Neutrophil (primary cell): ENCODE measurements around the gene UNC50.

ENCODE experiments used
- H3K27ac ChIP-seq: fragments of 200-600 bp; sonication (generic); 2 replicates; pipeline ENCODE4 v1.5.1; 2016; ENCODE audit warnings: mild to moderate bottlenecking, moderate library complexity
- H3K27me3 ChIP-seq: fragments of 200-600 bp; sonication (generic); 2 replicates; pipeline ENCODE4 v1.6.0; 2016; ENCODE audit warnings: mild to moderate bottlenecking
- H3K36me3 ChIP-seq: fragments of 200-600 bp; sonication (generic); 2 replicates; pipeline ENCODE4 v1.5.1; 2017
- H3K4me1 ChIP-seq, 2 experiments: fragments of 200-600 bp in 1 of 2; sonication (generic) in 1 of 2; 1 replicate in 1 of 2; 2 replicates in 1 of 2; pipeline versions ENCODE4 v1.5.1 to v1.6.1; 2013 to 2016; ENCODE audit warnings: low read depth in 1 of 2, low read length in 1 of 2, mild to moderate bottlenecking in 1 of 2, moderate library complexity in 1 of 2; ENCODE audit not compliant: control insufficient read depth in 1 of 2, insufficient read depth in 1 of 2
- H3K4me3 ChIP-seq, 2 experiments: fragments of 200-600 bp in 1 of 2; sonication (generic) in 1 of 2; 1 replicate in 1 of 2; 2 replicates in 1 of 2; pipeline ENCODE4 v1.5.1; 2013 to 2016; ENCODE audit warnings: low read depth in 1 of 2, low read length in 1 of 2, mild to moderate bottlenecking in 1 of 2, moderate library complexity in 1 of 2
- H3K9me3 ChIP-seq: fragments of 200-600 bp; sonication (generic); 2 replicates; pipeline ENCODE4 v1.5.1; 2016
- TF ChIP-seq, protein P1 (sequence below): fragments of 200-600 bp; sonication (generic); IDR thresholded peaks from 2 replicates; pipeline ENCODE4 v1.5.1; 2016; ENCODE audit warnings: antibody characterized with exemption

UNC50 gene

DNA sequence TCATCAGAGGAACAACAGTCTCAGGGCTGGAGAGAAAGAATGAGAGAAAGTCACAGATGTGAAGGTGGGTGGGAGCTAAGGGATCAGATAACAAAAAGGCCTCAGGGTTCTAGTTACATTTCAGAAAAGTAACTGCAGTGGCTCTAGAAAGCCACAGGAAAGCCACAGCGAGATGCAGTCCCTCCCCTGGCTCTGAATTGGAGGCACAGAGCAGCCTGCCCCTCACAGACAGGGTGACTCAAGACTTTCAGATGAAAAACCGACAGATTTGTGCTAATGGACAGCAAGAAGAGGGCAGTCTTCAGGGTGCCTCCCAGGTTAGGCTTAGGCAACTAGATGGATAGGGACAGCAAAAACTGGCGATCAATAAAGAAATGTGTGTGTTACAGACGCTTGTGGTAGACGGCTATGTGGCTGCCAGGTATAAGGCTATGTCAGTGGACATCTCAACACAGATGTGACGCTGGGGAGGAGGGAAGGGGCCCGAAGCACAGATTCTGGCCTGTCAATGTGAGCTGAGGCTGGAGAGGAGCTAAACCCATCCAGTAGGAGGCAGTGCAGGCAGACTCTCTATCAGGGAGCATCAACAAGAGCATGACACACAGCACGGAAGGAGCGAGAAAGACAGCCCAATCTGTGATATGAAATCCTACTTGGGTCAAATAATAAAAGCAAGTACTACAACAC lies 26.2 kb downstream of the UNC50 start:
- no peaks in the 10 kb centered on the region for H3K9me3 ChIP-seq
- peaks cover 94% of the 10 kb centered on the region for H3K36me3 ChIP-seq
- no peaks in the 10 kb centered on the region for H3K4me1 ChIP-seq
- TF ChIP-seq, protein P1, sequence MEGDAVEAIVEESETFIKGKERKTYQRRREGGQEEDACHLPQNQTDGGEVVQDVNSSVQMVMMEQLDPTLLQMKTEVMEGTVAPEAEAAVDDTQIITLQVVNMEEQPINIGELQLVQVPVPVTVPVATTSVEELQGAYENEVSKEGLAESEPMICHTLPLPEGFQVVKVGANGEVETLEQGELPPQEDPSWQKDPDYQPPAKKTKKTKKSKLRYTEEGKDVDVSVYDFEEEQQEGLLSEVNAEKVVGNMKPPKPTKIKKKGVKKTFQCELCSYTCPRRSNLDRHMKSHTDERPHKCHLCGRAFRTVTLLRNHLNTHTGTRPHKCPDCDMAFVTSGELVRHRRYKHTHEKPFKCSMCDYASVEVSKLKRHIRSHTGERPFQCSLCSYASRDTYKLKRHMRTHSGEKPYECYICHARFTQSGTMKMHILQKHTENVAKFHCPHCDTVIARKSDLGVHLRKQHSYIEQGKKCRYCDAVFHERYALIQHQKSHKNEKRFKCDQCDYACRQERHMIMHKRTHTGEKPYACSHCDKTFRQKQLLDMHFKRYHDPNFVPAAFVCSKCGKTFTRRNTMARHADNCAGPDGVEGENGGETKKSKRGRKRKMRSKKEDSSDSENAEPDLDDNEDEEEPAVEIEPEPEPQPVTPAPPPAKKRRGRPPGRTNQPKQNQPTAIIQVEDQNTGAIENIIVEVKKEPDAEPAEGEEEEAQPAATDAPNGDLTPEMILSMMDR: no peak
- no peak overlapping the region for H3K27ac ChIP-seq
- no peaks in the 10 kb centered on the region for H3K27me3 ChIP-seq
- no peak overlapping the region for H3K4me3 ChIP-seq

DNA sequence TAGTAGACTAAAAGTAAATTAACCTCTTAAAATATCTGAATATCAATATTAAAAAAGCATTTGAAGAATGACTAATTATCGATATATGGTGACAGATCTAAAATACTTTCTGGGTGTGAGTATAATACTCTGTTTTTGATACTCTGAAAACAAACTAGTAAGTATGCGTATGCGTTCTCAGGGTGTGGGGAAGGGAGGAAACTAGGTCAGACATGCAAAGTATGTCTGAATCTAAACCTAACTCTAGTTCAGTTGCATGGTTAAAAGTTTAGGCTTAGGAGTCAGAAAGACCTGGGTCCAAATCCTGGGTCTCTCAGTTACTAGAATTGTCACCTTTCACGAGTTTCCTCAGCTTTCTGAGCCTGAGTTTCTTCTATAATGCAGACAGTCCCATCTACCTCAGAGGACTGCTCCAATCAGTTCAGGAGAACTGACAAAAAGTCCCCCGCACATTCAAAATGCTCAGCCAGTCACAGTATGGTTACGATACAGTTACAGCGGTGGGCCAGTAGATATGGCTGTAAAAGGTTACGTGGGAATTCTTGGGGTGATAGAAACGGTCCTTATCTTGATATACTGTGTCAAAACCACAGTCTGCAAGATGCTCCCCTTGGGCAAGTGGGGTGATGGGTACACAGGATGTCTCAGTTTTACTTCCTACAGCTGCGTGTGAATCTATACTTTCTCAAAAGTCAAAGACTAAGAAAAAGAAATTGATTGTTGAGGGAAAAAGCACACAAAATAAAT lies 29.2 kb downstream of the UNC50 start:
- no peaks in the 10 kb centered on the region for H3K9me3 ChIP-seq
- H3K4me1 ChIP-seq: no peaks in the 10 kb centered on the region
- no peaks in the 10 kb centered on the region for H3K27me3 ChIP-seq
- H3K4me3 ChIP-seq: no peak overlapping the region
- H3K27ac ChIP-seq: no peak overlapping the region
- TF ChIP-seq, protein P1: no peak
- H3K36me3 ChIP-seq: peaks cover 88% of the 10 kb centered on the region

DNA sequence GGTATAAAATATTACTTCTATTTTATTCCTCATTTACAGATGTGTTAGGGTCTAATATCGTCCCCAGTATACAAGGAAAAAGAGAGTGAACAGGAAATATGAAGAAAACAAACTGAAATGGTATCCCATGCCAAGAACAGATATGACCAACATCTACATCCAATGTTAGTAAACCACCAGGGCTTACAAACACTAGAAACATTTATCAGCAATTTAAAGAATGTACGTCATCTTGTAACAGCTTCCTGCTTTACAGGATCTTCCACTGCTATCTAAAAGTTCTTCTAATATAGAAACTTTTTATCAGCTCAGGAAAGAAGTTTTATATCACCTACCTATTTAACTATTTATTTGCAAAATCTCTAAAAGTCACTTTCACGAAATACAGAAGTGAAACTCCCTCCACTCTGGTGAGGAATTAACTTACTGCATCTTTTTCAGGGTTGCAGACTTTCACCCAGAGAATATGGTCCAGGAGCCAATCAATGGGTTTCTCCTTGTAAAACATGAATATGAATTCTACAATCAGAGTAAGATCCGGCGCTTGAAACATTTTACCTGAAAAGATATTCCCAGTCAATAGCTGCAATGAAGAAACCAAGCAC lies 35.2 kb downstream of the UNC50 start:
- H3K9me3 ChIP-seq: no peaks in the 10 kb centered on the region
- H3K4me3 ChIP-seq: no peak overlapping the region
- TF ChIP-seq, protein P1: no peak
- no peaks in the 10 kb centered on the region for H3K4me1 ChIP-seq
- H3K27me3 ChIP-seq: no peaks in the 10 kb centered on the region
- H3K27ac ChIP-seq: no peak overlapping the region
- H3K36me3 ChIP-seq: peaks cover 63% of the 10 kb centered on the region

DNA sequence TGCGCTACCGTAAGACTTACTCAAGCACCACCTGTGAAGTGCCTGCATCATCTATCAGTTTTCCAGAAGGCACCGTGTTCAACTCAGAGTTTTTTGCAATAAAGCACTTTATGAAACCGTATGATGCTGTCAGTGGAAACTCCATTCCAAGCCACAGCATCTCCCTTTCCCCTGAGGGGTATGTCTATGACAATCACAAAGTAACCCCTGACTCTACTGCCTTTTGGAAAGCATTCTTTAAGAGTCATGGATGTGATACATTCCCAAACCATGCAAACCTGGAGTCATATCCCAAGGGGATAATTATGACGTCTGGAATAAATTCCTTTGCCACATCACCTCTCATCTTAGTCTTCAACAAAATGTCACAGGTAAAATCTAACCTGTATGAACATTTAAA lies 39.2 kb downstream of the UNC50 start:
- no peaks in the 10 kb centered on the region for H3K9me3 ChIP-seq
- TF ChIP-seq, protein P1: no peak
- no peak overlapping the region for H3K27ac ChIP-seq
- H3K4me3 ChIP-seq: no peak overlapping the region
- no peaks in the 10 kb centered on the region for H3K27me3 ChIP-seq
- peaks cover 32% of the 10 kb centered on the region for H3K36me3 ChIP-seq
- H3K4me1 ChIP-seq: peaks cover 4 to 6% of the 10 kb centered on the region in 2 experiments

DNA sequence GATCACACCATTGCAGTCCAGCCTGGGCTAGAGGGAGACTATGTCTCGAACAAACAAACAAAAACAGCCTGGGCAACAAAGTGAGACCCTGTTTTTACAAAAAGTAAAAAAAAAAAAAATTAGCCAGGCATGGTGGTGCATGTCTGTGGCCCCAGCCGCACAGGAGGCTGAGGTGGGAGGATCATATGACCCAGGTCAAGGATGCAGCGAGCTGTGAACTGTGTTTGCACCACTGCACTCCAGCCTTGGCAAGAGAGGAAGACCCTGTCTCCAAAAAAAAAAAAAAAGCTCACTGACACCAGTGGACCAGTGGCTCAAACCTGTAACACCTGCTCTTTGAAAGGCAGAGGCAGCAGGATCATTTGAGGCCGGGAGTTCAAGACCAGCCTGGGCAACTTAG lies 40.1 kb downstream of the UNC50 start:
- Histone ChIP-seq H3K4me1 (peaks cover 4 to 6% of the 10 kb centered on the region in 2 experiments), H3K36me3 (peaks cover 24% of the 10 kb centered on the region), H3K27me3 (no peaks in the 10 kb centered on the region), H3K4me3 (no peak overlapping the region), H3K9me3 (no peaks in the 10 kb centered on the region), H3K27ac (no peak overlapping the region)
- TF ChIP-seq, protein P1: no peak
